ENCODE results near the gene PEDS1.
A peak's percentile ranks its signal among the peaks of the same experiment; 100 is the strongest.
"Not testable (repeated sequence)": the region's sequence is repeated elsewhere in the genome, so short reads cannot be mapped to it uniquely, and the experiment has no call there.

The PEDS1 gene

DNA sequence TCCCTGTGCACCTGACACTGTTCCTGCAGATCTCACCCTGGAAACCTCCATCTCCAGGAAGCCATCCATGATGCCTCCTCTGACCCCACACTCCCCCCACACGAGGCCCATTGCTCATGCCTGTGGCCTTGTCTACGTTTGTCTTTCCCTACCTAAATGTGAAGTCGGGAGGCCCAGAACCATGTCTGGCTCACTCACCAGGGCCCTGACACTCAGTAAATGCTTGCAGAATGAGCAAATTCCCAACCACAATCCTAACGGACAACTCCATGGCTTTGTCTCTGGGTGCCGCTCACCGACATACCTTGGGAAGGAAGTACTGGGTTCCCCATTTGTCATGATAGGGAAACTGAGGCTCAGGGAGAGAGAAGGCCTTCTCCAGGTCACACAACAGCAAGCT, 7.3 kb downstream of the PEDS1 start:
- H3K9ac ChIP-seq (ENCODE audit: low read length): peak overlapping the region; percentile 24
- H3K4me3 ChIP-seq (ENCODE audit: low read length): no peak overlapping the region
- no peaks in the 10 kb centered on the region for H3K27me3 ChIP-seq (ENCODE audit: control insufficient read depth, insufficient read depth, low read length)
- peaks cover 2% of the 10 kb centered on the region for H3K4me1 ChIP-seq (ENCODE audit: control insufficient read depth, insufficient read depth, low read length)
- H3K36me3 ChIP-seq (ENCODE audit: control insufficient read depth, insufficient read depth, low read length): peaks cover 20% of the 10 kb centered on the region
- H3K27ac ChIP-seq (ENCODE audit: low read depth, low read length): no peak overlapping the region

DNA sequence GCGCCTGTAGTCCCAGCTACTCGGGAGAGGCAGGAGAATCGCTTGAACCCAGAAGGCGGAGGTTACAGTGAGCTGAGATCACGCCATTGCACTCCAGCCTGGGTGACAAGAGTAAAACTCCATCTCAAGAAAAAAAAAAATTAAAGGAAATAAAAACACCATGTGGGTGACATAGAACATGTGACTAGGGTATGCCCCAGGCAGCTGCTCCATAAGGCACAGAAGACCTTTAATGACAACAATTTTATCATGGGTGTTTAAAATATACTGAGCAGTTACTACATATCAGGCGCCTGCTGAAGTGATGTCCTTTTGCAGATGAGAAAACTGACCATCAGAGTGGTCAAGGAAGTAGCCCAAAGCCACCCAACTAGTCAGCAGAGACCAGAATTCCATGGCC, 8.0 kb downstream of the PEDS1 start:
- Histone ChIP-seq H3K36me3 (ENCODE audit: control insufficient read depth, insufficient read depth, low read length) (peaks cover 25% of the 10 kb centered on the region), H3K9ac (ENCODE audit: low read length) (no peak overlapping the region), H3K4me1 (ENCODE audit: control insufficient read depth, insufficient read depth, low read length) (no peaks in the 10 kb centered on the region), H3K4me3 (ENCODE audit: low read length) (no peak overlapping the region), H3K27ac (ENCODE audit: low read depth, low read length) (no peak overlapping the region), H3K27me3 (ENCODE audit: control insufficient read depth, insufficient read depth, low read length) (no peaks in the 10 kb centered on the region)

DNA sequence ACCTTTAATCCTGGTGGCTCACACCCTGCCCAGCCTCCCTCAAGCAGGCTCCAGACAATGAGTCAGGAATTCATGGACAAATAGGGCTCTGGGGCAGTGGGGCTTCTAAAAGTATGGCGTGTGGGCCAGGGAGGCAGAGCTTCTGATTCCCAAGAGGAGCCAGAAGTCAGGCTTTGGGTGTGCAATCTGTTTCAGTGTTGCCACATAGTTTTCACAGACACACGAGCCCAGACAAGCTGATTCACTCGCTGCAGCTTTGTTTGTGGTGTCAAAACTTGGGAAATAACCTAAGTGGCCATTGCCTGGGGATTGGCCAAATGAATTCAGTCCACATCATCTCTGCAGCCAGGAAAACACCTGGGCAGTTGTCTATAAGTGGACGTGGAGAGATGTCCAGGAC, 9.2 kb downstream of the PEDS1 start:
- Histone ChIP-seq H3K4me1 (ENCODE audit: control insufficient read depth, insufficient read depth, low read length) (no peaks in the 10 kb centered on the region), H3K36me3 (ENCODE audit: control insufficient read depth, insufficient read depth, low read length) (peaks cover 31% of the 10 kb centered on the region), H3K4me3 (ENCODE audit: low read length) (no peak overlapping the region), H3K27me3 (ENCODE audit: control insufficient read depth, insufficient read depth, low read length) (no peaks in the 10 kb centered on the region), H3K9ac (ENCODE audit: low read length) (no peak overlapping the region), H3K27ac (ENCODE audit: low read depth, low read length) (no peak overlapping the region)

DNA sequence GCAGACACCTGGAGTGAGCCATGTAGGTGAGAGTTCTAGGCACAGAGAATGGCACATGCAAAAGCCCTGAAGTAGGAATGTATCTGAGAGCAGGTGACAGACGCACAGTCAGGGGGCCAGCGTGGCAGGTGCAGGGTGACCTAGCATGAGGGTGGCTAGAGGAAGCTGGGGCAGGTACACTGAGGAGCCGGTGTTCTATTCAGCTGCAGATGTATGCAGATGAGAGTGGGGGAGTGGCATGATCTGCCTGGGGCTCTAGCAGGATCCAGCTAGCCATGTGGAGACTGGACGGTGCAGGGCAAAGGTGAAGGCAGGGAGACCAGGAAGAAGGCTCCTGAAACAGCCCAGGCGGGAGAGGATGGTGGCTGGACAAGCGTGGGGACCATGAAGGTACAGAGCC, 10.7 kb downstream of the PEDS1 start:
- Histone ChIP-seq H3K4me1 (ENCODE audit: control insufficient read depth, insufficient read depth, low read length) (no peaks in the 10 kb centered on the region), H3K4me3 (ENCODE audit: low read length) (no peak overlapping the region), H3K27me3 (ENCODE audit: control insufficient read depth, insufficient read depth, low read length) (no peaks in the 10 kb centered on the region), H3K9ac (ENCODE audit: low read length) (no peak overlapping the region), H3K27ac (ENCODE audit: low read depth, low read length) (no peak overlapping the region), H3K36me3 (ENCODE audit: control insufficient read depth, insufficient read depth, low read length) (peaks cover 27% of the 10 kb centered on the region)

DNA sequence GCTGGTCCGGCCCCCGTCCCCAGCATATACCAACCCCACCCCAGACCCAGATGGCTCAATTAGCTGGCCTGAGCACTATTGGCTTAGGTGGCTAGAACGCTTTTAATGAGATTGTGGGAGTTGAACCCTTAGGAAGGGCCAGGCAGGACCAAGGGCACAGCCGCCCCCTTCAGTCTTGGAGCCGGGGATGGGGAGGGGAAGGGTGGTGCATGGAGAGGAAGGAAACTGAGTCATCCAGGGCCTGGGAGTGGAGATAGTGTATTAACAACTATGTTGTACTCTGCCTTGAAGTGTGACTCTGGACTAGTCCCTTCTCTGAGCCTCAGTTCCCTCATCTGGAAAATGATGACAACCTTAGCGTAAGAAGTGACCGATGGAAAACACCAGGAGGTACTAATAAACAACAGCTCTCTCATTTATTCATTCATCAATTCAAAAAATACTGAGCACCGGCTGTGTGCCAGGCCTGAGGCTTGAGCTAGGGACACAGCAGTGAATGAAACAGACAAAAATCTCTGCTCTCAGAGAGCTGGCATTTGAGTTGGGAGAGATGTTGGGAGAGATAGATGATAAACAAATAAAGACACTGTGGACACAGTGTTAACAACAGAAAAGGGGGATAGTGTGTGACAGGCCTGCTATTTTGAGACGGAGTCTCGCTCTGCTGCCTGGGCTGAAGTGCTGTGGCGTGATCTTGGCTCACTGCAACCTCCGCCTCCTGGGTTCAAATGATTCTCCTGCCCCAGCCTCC, 11.5 kb downstream of the PEDS1 start:
- no peak overlapping the region for H3K27ac ChIP-seq (ENCODE audit: low read depth, low read length)
- H3K36me3 ChIP-seq (ENCODE audit: control insufficient read depth, insufficient read depth, low read length): peaks cover 27% of the 10 kb centered on the region
- H3K9ac ChIP-seq (ENCODE audit: low read length): no peak overlapping the region
- no peak overlapping the region for H3K4me3 ChIP-seq (ENCODE audit: low read length)
- H3K4me1 ChIP-seq (ENCODE audit: control insufficient read depth, insufficient read depth, low read length): no peaks in the 10 kb centered on the region
- no peaks in the 10 kb centered on the region for H3K27me3 ChIP-seq (ENCODE audit: control insufficient read depth, insufficient read depth, low read length)

DNA sequence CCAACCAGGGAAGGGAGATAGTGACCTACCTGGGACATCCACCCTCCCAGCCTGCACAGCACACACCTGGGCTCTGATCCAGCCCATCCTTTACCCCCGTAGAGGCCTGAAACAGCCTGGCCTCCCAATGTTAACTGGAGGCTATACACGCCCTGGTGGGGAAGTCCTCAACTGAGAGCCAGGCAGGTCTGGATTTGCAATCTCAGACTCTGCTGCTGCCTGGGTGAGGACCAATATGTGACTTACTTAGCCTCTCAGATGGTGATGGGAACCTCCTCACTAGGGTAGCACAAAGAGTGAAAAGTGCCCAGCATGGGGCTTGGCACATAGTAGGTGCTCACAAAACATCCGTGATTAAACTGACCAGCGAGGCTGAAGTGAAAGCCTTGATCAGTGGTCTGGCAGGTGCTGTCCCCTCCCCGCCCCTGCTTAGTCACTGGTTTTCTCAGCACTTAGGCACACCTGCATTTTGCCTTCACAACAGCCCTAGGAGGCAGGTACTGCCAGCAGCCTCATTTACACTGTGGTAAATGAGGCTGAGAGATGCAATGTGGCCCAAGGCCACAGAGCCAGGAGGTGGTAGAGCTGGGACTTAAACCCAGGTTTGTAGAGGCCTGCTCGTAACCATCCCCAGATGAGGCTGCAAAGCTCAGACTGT, 12.4 kb downstream of the PEDS1 start:
- no peak overlapping the region for H3K9ac ChIP-seq (ENCODE audit: low read length)

DNA sequence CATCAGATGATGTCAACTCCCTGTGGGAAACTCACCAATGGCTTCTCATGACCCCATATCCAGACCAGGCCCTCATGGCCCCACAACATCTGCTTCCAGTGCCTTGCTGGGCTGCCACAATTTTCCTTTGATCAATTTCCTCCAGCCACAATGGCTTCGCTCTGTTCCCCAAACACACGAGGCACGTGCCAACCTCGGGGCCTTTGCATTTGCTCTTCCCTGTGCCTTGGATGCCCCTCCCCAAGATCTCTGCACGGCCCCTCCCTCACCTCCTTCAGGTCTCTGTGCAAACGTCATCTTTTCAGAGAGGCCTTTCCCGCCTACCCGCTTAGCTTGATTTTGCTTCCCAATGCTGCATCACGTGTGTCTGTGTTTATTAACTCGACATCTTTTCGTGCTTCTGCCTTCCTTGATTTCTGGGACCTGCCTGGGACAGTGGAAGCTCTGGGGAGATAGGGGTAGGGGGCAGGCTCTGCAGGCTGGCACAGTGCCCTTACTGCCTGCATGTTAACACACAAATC, 13.1 kb downstream of the PEDS1 start:
- H3K4me3 ChIP-seq (ENCODE audit: low read length): no peak overlapping the region
- H3K9ac ChIP-seq (ENCODE audit: low read length): no peak overlapping the region
- no peaks in the 10 kb centered on the region for H3K4me1 ChIP-seq (ENCODE audit: control insufficient read depth, insufficient read depth, low read length)
- peaks cover 27% of the 10 kb centered on the region for H3K36me3 ChIP-seq (ENCODE audit: control insufficient read depth, insufficient read depth, low read length)
- no peaks in the 10 kb centered on the region for H3K27me3 ChIP-seq (ENCODE audit: control insufficient read depth, insufficient read depth, low read length)
- no peak overlapping the region for H3K27ac ChIP-seq (ENCODE audit: low read depth, low read length)

More for the DNA sequence above, 12.4 kb downstream of the PEDS1 start:
- Histone ChIP-seq H3K36me3 (ENCODE audit: control insufficient read depth, insufficient read depth, low read length) (peaks cover 27% of the 10 kb centered on the region), H3K27ac (ENCODE audit: low read depth, low read length) (no peak overlapping the region), H3K27me3 (ENCODE audit: control insufficient read depth, insufficient read depth, low read length) (no peaks in the 10 kb centered on the region), H3K4me3 (ENCODE audit: low read length) (no peak overlapping the region), H3K4me1 (ENCODE audit: control insufficient read depth, insufficient read depth, low read length) (no peaks in the 10 kb centered on the region)

DNA sequence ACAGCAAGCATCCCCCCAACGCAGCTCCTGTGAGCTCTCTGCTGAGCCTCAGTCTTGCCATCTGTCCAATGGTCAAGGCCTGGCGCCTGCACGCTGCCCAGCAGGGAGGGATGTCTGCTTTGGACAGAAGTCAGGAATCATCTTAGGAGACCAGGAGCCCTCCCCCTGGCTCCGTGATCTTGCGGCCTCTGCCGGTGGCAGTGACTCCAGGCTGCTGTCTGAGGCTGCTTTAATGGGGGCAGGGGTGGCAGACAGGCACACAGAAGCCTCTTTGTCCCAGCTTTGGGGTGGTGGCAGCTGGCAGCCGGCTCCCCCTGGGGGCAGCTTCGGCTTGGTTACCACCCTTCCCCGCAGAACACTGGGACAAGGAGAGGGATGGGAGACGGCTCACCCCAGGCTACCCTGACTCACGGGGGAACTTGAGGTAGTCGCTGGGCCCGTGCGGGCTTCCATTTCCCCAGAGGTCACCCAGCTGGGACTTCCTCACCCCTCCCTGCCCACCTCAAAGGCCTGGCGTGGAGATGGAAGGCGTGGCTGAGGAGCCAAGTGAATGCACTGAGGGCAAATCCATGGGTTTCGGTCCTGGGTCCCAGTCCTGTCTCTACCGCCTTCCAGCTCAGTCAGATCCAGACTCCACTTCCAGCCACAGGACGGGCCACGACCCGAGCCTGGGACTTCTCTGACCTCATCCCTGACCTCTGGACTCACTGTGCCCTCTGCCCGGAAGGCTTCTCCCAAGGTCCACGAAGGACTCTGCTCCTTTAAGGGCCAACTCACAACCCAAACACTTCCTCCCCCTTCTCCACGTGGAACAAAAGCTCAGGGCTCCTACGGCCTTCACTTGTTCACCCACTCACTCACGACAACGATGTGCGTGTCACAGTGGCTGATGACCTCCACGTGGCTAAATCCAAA, 14.8 kb downstream of the PEDS1 start:
- Histone ChIP-seq H3K27ac (ENCODE audit: low read depth, low read length) (no peak overlapping the region), H3K36me3 (ENCODE audit: control insufficient read depth, insufficient read depth, low read length) (peaks cover 27% of the 10 kb centered on the region), H3K4me3 (ENCODE audit: low read length) (no peak overlapping the region), H3K9ac (ENCODE audit: low read length) (no peak overlapping the region), H3K27me3 (ENCODE audit: control insufficient read depth, insufficient read depth, low read length) (no peaks in the 10 kb centered on the region), H3K4me1 (ENCODE audit: control insufficient read depth, insufficient read depth, low read length) (no peaks in the 10 kb centered on the region)

DNA sequence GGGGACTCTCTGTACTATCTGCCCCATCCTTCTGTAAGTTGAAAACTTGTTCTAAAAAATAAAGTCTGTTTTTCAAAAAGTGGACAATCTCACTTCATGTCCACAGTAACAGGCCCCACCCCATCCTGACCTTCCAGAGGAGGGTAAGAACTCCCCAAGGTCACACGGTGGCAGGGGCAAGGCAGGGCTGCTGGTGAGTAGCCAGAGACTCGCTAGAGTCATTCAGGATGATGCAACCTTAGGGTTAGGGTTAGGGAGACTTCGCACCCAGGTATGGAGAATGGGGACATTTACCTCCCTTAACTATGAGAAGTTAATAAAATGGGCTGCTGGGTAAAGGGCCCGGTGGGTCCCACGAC, 15.4 kb downstream of the PEDS1 start:
- Histone ChIP-seq H3K36me3 (ENCODE audit: control insufficient read depth, insufficient read depth, low read length) (peaks cover 24% of the 10 kb centered on the region), H3K4me3 (ENCODE audit: low read length) (no peak overlapping the region), H3K9ac (ENCODE audit: low read length) (no peak overlapping the region), H3K4me1 (ENCODE audit: control insufficient read depth, insufficient read depth, low read length) (no peaks in the 10 kb centered on the region), H3K27ac (ENCODE audit: low read depth, low read length) (peak overlapping the region; percentile 40), H3K27me3 (ENCODE audit: control insufficient read depth, insufficient read depth, low read length) (no peaks in the 10 kb centered on the region)

DNA sequence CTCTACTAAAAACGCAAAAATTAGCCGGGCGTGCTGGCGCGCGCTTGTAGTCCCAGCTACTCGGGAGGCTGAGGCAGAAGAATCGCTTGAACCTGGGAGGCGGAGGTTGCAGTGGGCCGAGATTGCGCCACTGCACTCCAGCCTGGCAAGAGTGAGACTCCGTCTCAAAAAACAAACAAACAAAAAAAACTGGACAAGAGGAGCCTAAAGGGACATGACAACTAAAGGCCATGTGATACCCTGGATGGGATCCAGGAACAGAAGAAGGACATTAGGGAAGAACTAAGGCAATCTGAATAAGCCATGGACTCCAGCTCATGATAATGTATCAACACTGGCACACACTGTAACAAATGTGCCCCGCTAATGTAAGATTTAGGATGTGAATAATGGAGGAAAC, 15.8 kb downstream of the PEDS1 start:
- Histone ChIP-seq H3K27ac (ENCODE audit: low read depth, low read length) (peak overlapping the region; percentile 40), H3K36me3 (ENCODE audit: control insufficient read depth, insufficient read depth, low read length) (peaks cover 20% of the 10 kb centered on the region)
- not testable (repeated sequence) for H3K27me3 ChIP-seq (ENCODE audit: control insufficient read depth, insufficient read depth, low read length); H3K4me1 ChIP-seq (ENCODE audit: control insufficient read depth, insufficient read depth, low read length); H3K4me3 ChIP-seq (ENCODE audit: low read length); H3K9ac ChIP-seq (ENCODE audit: low read length)

DNA sequence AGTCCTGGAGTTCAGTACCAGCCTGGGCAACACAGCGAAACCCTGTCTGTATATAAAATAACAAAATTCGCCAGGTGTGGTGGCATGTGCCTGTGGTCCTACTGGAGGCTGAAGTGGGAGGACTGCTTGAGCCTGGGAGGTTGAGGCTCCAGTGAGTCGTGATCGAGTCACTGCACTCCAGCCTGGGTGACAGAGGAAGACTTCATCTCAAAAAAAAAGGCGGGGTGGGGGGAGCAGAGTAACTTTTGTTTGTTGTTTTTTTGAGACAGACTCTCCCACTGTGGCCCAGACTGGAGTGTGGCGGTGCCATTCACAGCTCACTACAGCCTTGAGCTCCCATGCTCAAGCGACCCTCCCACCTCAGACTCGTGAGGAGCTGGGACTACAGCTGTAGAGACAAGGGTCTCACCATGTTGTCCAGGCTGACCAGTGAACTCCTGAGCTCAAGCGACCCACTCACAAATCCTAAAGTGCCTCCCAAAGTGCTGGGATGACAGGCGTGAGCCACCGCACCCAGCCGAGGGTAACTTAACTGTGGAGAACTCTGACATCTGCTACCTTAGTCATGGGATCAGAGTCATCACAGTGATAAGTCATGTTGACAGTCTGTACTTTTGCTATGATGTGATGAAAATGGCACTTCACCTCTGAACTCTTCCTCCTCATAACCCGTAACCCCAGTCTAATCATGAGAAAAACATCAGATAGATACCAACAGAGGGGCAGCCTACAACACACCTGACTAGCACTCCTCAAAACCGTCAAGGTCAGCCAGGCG, 16.5 kb downstream of the PEDS1 start:
- no peaks in the 10 kb centered on the region for H3K4me1 ChIP-seq (ENCODE audit: control insufficient read depth, insufficient read depth, low read length)
- H3K4me3 ChIP-seq (ENCODE audit: low read length): no peak overlapping the region
- peaks cover 19% of the 10 kb centered on the region for H3K36me3 ChIP-seq (ENCODE audit: control insufficient read depth, insufficient read depth, low read length)
- no peak overlapping the region for H3K9ac ChIP-seq (ENCODE audit: low read length)
- no peaks in the 10 kb centered on the region for H3K27me3 ChIP-seq (ENCODE audit: control insufficient read depth, insufficient read depth, low read length)
- peak overlapping the region; percentile 6 for H3K27ac ChIP-seq (ENCODE audit: low read depth, low read length)

DNA sequence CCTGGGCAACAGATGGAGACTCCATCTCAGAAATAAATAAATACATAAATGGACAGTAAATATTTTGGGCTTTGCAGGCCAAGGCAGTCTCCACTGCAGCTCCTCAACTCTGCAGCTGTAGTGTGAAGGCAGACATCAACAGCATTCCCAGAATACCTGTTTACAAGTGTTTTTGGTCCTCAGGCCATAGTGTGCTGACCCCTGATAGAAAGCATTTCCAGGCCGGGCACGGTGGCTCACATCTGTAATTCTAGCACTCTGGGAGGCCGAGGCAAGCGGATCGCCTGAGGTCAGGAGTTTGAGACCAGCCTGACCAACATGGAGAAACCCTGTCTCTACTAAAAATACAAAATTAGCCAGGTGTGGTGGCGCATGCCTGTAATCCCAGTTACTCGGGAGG, 18.4 kb downstream of the PEDS1 start:
- H3K4me3 ChIP-seq (ENCODE audit: low read length); H3K4me1 ChIP-seq (ENCODE audit: control insufficient read depth, insufficient read depth, low read length); H3K27me3 ChIP-seq (ENCODE audit: control insufficient read depth, insufficient read depth, low read length); H3K9ac ChIP-seq (ENCODE audit: low read length); H3K36me3 ChIP-seq (ENCODE audit: control insufficient read depth, insufficient read depth, low read length); H3K27ac ChIP-seq (ENCODE audit: low read depth, low read length): not testable (repeated sequence)

All from rectal smooth muscle tissue (tissue), 1 donor.